ENCODE results near the gene ACOT9.
"Not testable (repeated sequence)": the region's sequence is repeated elsewhere in the genome, so short reads cannot be mapped to it uniquely, and the experiment has no call there.

The ACOT9 gene

DNA sequence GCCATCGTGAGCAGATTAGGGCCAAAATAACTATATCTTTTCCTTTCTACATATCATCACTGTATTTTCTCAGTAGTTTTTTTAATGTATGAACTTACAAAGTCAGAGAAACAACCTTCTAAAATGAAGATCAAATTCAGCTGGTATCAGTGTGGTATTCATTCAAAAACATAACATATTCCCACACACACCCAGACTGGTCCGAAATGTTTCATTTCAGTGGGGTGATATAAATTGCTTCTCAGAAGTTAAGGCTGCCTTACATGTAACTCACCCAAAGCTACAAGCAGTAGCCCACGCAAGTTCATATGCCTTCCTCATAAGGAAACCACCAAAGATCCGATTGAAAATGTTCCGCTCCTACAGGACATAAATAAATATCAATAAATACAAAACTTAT lies 37.8 kb downstream of the ACOT9 start:
- DNase-seq (ENCODE audit: insufficient read length, low spot score), result no peak
- no peak for FAIRE-seq

DNA sequence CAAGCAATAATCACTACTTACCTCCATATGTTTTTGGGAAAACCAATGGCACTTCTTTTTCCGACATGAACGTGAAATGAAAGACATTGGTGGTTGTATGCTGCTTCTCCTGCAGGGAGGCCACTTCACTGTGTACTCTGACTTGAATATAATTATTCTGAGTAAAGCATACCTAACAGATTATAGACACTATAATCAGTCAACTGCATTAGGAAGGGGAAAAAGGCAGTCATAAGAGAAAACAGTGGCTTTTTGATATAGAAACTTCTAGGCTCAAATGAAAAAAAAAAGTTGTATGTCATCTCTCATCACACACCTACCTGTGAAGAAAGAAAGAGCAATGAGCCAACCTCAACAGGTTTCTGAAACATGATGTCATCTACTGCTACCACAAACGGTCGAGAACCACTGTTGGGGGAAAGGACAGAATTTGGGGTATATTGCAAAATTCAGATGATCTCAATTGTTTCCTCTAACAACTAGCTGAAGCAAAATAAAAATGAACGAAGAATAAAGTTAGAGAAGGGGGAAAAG lies 38.3 kb downstream of the ACOT9 start:
- no peak for FAIRE-seq
- no peak for DNase-seq (ENCODE audit: insufficient read length, low spot score)

DNA sequence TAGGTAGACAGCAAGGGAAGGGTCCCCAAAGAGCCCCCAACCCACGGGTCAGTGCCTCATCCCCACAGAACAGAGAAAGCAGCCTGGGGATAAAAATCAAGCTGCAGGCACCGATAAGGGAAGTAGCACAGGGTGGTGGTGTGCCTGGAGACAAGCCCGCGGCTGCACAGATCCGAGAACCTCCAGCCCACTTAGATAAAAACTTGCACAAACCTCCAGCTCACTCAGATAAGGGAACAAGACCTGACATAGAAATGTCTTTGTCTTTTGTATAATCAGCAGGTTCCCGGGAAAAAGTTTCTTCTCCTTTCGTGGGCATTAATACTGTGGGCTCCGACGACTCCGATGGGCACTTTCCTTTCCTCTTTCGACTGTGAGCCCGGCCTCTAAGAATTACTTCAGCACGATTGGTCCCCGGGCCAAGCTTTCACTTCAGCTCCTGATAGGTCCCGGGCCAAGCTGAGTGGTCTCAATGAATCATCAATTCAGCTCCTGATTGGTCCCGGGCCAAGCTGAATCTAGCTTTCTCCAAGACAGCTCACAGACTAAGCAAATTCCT lies 43.4 kb downstream of the ACOT9 start:
- DNase-seq (ENCODE audit: insufficient read length, low spot score), result no peak
- FAIRE-seq, result no peak

DNA sequence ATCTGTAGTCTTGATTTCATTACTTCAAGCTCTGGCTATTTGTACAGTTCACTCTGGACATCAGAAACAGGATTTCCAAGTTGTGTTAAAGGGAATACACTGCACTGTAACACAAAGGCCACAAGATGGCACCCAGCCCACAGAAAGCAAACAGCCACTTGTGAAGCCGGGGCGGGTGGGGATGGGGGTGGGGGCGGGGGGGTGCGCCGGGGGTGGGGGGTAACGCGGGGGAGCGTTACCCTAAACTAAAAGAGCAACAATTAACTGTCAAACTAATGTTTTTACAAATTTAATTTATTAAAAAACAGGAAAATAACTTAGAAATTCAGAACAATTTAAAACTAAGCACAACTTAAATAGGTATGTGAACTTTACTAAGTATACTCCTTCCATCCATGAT lies 48.5 kb downstream of the ACOT9 start:
- no peak for FAIRE-seq
- DNase-seq (ENCODE audit: insufficient read length, low spot score), result peak; percentile 19

DNA sequence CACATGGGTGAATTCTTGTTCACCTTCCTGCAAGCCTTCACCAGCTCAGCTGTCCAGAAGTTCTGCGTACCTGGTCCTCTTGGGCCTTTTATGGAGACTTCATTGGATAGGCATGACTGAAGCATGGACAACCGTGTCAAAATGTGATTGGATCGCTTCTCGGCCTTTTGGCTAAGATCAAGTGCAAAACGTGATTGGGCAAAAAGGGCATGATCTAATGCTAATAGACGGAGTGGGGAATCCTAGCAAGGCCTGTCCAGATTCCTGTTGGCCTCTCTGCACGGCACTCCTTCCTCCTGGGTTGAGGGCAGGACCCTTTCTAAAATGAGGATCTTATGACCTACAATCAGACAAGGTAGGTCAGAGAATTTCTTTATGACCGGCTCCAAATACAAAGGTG lies 50.9 kb downstream of the ACOT9 start:
- FAIRE-seq (no peak), DNase-seq (ENCODE audit: insufficient read length, low spot score) (no peak)

DNA sequence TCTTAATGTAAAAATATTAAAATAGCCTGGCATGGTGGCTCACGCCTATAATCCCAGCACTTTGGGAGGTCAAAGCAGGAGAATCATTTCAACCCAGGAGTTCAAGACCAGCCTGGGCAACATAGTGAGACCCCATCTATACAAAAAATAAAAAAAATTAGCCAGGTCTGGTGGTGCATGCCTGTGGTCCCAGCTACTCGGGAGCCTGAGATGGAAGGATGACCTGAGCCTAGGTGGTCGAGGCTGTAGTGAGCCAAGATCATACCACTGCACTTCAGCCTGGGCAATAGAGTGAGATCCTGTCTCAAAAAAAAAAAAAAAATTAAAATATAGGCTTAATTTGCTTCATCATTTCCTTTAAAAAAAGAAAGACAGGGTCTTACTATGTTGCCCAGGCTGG lies 66.6 kb downstream of the ACOT9 start:
- not testable (repeated sequence) for FAIRE-seq; DNase-seq (ENCODE audit: insufficient read length, low spot score)

DNA sequence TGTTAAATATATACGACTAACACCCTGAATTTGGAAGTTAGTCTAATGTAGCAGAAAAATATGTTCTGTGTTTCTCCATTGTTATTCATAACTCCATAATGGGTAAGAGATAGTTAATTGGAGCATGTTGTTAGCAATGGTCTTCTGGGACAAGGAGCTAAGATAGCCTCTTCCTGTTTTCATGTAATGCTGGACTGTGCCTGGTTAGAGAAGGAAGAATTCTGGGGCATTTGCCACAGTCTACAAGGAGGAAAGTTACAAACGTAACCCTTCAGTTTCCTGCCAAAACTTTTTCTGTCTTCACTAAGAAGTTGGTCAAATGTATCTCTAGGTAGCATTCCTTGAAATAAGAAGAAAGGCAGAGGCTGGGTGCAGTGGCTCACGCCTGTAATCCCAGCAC lies 70.0 kb downstream of the ACOT9 start:
- no peak for FAIRE-seq

DNA sequence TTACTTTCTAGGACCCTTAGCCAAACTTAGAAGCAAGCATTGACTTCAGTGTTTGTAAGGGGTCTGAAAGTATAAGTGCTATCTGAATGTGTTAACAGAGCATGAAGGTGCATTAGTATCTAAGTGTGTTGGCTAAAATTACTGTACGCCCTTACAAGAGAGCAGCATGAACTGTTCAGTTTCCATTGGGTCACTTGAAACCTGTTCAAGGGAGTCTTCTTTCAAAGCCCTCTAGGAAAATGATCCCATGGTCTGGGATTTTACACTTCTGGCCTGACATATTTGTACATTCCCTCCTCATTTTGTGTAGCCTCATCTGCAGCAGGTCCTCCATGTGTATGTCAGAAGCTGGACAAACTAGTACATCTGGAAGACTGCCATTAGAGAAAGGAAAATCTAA lies 72.5 kb downstream of the ACOT9 start:
- FAIRE-seq (peak; percentile 56), DNase-seq (ENCODE audit: insufficient read length, low spot score) (no peak)

More for the DNA sequence above, 70.0 kb downstream of the ACOT9 start:
- DNase-seq (ENCODE audit: insufficient read length, low spot score), result no peak

DNA sequence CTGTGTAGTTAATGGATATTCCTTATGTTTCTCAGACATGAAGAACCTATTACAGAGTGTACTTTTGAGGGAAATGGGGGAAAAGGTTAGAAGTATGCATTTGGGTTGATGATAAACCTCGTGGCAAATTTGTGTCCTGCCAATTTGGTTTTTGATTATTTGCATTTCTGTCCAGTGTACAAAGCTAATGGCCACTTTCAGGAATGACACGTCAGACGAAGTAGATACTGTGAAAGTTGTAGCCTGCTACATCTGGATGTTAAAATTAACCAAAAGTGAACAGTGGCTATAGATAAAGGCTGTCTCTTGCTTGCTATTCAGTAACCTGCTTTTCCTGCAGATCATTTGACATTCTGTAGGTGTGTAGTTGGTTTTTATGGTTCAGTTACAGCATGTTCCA lies 74.7 kb downstream of the ACOT9 start:
- FAIRE-seq (peak; percentile 99), DNase-seq (ENCODE audit: insufficient read length, low spot score) (no peak)

DNA sequence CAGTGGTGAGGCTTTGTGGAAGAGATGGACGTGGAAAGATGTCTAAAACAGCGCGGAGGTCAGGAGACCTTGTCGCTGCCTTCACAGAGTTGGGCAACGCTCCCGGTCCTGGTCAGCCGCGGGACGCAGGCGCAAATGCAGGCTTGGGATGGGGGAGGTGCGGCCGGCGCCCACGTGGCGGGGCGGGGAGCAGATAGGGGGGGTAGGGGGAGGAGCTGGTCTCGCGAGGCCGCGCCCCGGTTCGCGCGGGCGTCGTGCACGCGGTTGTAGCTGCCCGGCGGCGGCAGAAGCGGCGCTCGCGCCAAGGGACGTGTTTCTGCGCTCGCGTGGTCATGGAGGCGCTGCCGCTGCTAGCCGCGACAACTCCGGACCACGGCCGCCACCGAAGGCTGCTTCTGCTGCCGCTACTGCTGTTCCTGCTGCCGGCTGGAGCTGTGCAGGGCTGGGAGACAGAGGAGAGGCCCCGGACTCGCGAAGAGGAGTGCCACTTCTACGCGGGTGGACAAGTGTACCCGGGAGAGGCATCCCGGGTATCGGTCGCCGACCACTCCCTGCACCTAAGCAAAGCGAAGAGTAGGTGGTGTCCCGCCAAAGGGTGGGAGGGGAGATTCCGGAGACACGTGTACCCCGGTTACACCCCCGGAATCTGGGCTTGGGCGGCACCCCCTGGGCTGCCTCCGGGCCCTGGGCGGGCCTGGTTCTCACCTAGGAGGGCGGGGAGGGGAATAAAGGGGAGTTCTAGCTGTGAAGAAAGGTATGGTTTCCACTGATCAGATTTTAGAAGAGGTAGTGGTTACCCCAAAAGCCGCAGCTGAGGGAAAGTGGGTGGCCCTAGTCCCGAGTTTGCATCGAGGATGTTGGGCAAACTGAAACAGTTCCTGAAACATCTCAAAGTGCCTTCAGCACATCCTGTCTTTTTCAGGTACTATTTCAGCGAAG lies 75.6 kb downstream of the ACOT9 start, which contains the start of gene PRDX4:
Gene PRDX4, plus strand, starts transcription at position 255 of the 939 bp plus-strand sequence. Its CDS starts 78 bp downstream, at position 333.
- DNase-seq (ENCODE audit: insufficient read length, low spot score) (no peak), FAIRE-seq (peak; percentile 94)

DNA sequence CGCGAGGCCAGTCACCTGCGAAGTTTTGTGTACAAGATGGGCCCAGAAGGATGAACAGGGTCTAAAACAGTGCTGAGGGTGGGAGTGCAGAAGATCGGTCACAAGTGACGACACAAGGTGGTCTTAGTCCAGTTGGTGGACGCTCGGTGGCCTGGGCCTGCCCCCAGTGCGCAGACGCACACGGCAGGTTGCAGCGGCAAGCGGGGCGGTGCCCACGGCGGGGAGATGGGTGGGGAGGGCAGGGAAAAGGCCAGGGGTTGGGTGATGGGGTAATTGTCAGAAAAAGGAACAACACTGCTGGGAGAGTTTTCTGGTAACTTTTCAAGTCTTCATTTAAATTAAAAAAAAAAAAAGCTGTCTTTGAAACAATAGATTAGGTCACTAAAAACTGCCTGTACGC lies 76.8 kb downstream of the ACOT9 start:
- FAIRE-seq, result peak; percentile 11
- DNase-seq (ENCODE audit: insufficient read length, low spot score), result no peak

DNA sequence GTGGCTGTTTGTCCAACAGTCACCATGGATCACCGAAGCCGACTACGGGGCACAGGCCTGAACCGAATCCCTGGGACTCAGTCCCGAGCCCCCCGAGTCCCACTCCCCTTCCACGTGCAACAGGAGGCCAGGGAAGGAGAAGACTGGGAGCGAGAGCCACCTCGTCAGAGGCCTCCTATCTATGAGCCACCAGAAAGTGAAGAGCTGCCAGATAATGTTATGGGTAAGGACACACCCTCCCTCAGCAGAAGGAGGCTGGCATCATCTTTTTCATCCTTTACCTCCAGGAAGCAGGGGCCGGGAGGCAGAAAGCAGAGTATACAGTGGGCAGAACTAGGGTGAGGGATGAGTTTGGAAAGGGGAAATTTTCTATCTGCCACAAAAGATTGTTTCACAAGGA lies 78.6 kb downstream of the ACOT9 start:
- DNase-seq (ENCODE audit: insufficient read length, low spot score) (no peak), FAIRE-seq (no peak)

DNA sequence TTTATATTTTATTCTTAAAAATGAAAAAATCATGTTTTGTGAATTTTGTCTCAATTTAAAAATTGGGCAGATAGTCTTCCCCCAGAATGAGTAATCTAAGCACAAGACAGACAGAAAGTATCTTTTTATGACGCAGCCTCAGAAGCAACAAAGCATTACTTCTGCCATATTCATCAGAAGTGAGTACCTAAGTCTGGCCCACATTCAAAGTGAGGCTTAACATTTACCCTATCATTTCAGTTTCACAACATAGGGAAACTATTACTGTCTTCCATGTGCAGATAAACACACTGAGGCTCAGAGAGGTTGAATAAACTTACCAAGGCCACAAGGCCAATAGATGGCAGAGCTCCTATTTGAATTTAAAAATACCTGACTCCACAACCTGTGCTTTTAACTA lies 80.2 kb downstream of the ACOT9 start:
- FAIRE-seq, result no peak

DNA sequence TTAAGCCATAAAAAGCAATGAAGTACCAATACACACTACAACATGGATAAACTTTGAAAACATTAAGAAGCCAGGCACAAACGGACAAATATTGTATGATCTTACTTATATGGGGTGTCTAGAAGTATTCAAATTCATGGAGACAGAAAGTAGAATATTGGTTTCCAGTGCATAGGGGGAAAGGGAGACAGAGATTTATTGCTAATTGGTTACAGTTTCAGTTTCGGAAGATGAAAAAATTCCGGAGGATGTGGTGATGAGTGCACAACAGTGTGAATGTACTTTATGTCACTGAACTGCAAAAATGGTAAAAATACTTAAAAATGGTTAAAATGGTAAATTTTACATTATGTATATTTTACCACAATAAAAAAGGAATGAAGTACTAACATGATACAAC lies 80.9 kb downstream of the ACOT9 start:
- FAIRE-seq (no peak), DNase-seq (ENCODE audit: insufficient read length, low spot score) (no peak)

More for the DNA sequence above, 80.2 kb downstream of the ACOT9 start:
- no peak for DNase-seq (ENCODE audit: insufficient read length, low spot score)

DNA sequence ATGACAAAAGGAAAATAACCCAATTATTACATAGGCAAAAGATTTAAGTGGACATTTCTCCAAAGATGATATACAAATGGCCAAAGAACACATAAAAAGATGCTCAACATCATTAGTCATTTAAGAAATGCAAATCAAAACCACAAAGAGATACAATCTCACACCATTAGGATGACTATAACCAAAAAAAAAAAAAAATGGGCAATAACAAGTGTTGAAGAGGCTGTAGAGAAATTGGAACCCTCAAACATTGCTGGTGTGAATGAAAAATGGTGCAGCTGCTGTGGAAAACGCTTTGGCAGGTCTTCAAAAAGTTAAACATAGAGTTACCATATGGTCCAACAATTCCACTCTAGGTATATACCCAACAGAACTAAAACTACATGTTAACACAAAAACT lies 81.4 kb downstream of the ACOT9 start:
- DNase-seq (ENCODE audit: insufficient read length, low spot score), result no peak
- peak; percentile 33 for FAIRE-seq

DNA sequence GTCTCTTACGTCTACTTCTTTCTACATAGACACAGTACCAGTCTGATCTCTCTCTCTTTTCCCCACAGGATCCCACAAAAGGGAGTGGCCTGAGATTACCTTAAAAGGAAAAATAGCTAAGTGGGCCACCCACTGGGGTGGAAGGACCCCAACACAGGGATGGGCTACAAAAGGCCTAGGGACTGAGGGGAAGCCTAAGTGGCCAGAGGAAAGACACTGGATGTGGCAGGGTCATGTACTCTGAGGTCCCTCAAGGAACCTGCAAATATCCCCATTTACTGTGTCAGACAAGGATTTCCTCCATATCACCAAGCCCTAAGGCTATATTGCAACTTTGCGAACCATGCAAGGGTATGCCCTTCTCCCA lies 82.3 kb downstream of the ACOT9 start:
- no peak for FAIRE-seq
- no peak for DNase-seq (ENCODE audit: insufficient read length, low spot score)

DNA sequence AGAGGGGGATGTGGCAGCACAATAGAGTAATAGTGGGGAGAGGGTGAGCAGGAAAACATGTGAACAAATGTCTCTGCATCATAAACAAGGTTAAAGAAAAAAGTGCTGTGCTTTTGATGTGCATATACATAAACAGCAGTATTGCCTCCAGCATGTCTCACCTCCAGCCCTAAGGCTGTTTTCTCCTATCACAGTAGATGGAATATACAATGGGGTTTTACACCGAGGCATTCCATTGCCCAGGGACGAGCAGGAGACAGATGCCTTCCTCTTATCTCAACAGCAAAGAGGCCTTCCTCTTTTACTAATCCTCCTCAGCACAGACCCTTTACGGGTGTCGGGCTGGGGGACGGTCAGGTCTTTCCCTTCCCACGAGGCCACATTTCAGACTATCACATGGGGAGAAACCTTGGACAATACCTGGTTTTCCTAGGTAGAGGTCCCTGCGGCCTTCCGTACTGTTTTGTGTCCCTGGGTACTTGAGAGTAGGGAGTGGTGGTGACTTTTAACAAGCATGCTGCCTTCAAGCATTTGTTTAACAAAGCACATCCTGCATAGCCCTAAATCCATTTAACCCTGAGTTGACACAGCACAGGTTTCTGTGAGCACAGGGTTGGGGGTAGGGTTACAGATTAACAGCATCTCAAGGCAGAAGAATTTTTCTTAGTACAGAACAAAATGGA lies 82.9 kb downstream of the ACOT9 start:
- DNase-seq (ENCODE audit: insufficient read length, low spot score); FAIRE-seq: not testable (repeated sequence)

DNA sequence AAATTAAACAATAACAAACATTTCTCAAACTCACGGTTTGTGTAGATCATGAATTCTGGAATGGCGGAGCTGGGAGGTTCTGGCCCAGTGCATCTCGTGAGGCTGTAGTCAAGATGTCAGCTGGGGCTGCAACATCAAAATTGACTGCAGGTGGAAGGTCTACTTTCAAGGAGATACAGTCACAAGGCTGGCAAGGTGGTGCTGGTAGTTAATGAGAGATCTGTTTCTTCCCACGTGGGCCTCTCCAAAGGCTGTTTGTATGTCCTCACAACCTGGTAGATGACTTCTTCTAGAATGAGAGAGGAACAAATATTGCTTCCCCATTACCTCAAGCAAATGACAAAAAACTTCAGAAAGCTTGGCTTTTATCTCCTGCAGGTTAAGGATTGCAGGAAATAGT lies 83.7 kb downstream of the ACOT9 start:
- no peak for FAIRE-seq
- no peak for DNase-seq (ENCODE audit: insufficient read length, low spot score)

DNA sequence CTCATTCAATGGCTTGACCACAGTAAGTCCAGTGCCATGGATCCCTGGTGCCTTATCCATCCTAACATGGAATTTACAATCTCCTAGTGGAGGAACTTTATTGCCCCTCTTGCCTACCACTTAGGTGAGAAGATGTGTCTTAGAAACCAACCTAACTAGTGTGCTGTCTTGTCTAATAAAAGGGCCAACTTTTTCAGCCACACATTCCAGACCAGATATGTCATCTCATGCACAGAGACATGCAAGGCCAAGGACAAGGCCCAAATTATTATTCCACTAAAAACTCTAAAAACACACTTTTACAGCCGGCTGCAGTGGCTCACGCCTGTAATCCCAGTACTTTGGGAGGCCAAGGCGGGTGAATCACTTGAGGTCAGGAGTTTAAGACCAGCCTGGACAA lies 86.4 kb downstream of the ACOT9 start:
- DNase-seq (ENCODE audit: insufficient read length, low spot score), result no peak
- no peak for FAIRE-seq

DNA sequence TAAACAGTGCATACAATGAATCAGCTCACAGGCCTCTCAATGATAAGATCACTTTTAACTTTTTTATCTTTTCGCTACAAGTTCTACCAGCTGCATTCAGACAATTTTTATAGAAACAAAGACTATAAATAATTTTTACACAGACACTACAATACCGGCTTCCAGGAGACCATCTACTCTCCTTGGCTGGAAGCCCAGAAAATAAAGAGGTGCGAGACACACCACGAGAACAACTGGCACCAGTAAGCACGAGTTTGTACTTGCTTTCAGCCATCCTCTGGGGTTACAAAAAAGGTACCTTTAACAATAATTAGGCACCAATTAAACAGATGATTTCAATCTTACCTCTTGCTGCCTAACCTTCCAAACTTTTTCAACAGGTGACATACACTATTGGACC lies 87.0 kb downstream of the ACOT9 start:
- FAIRE-seq (no peak), DNase-seq (ENCODE audit: insufficient read length, low spot score) (no peak)

Measured in GM19239 (cell line).